NCI-H1694 (cell line): Measurements from ENCODE around the gene CAPN7.

Source experiments
- DNase-seq: peaks from one replicate; lab custom pipeline; 2025; lab: John Stamatoyannopoulos, UW

CAPN7 gene

GRCh38 chr3:15298504-15298903 is 92.5 kb downstream of the CAPN7 start:
- DNase-seq: no peak

DNA sequence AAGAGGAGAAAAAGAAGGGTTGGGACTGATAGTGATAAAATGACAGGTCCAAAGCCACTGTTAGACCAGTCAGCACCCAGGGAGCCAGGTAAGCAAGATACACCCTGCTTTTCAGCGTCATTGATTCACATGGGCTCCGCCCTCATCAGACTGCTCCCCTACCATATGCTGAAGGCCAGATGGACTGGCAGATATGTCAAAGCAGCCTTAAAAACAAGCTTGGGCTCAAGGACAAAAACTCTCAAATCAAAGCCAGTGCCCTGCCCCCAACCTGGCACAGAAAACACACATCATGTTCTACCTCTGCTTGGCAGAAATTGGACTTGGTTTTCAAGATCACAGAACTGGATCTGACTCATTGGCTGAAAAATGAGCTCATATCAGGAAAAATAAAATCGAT is 93.0 kb downstream of the CAPN7 start:
- DNase-seq: peak; percentile 77

GRCh38 chr3:15300323-15301078 is 94.5 kb downstream of the CAPN7 start:
- no peak for DNase-seq

DNA sequence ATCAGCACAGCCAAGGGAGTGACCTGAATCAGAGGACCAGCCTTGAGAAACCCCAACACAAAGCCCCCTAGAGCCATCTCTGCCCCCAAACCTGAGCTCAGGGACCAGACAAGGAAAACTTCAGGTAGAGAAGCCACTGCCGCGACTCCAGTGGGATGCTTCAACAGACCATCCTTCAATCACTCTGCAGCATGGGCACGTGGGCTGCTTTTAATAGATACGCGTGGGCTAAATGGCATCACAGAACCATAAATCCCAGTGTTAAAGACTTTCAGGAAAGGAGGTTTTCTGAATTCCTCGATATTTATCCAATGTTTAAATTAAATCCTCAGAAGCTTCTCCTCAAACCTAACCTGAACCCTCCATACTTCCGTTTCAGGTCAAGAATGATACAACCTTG is 95.7 kb downstream of the CAPN7 start:
- DNase-seq: no peak
